Measurements from ENCODE around the gene UBLCP1.

The UBLCP1 gene, protein sequence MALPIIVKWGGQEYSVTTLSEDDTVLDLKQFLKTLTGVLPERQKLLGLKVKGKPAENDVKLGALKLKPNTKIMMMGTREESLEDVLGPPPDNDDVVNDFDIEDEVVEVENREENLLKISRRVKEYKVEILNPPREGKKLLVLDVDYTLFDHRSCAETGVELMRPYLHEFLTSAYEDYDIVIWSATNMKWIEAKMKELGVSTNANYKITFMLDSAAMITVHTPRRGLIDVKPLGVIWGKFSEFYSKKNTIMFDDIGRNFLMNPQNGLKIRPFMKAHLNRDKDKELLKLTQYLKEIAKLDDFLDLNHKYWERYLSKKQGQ

DNA sequence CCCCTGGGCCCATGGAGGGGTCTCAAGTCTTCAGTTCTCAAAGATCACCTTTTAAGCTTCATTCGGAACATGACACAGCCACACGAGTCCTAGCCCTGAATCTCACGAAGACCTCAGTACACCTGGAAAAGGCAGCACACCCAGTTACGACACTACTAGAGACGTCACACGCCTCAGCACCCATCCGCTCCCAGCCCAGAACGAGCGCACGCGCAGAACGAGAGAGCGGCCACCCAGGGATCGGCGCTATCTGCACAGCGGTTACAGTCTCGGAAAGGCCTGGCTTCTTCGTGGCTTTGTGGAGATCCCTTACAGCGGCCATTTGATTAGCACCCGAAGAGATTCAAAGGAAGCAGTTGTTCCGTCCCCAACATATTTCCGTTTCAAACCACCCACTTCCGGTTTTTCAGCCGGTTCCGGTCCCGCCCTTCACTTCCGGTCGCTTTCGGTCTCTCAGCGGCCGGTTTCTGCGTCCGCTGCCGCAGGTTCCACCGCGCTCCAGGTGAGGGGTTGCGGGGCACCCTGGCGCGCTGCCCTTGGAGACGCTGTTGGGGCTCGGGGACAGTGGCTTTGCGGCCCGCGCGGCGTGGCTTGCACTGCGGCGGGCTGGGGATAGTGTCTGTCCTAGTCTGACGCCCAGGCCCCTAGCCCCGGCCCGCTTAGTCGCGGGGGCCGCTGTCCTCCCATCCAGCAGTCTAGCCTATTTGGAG is at the start of gene UBLCP1:
Gene UBLCP1 (plus strand): TSS at position 432 of the 710 bp plus-strand sequence. CDS start 5,626 bp downstream, outside the sequence.
- H3K4me3 ChIP-seq (ENCODE audit: low read depth, low read length), result peak within 1 kb of the TSS; percentile 83
- peak; percentile 48 for DNase-seq (ENCODE audit: low read depth)
- TF ChIP-seq, protein P1, sequence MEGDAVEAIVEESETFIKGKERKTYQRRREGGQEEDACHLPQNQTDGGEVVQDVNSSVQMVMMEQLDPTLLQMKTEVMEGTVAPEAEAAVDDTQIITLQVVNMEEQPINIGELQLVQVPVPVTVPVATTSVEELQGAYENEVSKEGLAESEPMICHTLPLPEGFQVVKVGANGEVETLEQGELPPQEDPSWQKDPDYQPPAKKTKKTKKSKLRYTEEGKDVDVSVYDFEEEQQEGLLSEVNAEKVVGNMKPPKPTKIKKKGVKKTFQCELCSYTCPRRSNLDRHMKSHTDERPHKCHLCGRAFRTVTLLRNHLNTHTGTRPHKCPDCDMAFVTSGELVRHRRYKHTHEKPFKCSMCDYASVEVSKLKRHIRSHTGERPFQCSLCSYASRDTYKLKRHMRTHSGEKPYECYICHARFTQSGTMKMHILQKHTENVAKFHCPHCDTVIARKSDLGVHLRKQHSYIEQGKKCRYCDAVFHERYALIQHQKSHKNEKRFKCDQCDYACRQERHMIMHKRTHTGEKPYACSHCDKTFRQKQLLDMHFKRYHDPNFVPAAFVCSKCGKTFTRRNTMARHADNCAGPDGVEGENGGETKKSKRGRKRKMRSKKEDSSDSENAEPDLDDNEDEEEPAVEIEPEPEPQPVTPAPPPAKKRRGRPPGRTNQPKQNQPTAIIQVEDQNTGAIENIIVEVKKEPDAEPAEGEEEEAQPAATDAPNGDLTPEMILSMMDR (IDR thresholded peaks at IDR 0.05; ENCODE audit: control insufficient read depth, extremely low read depth, insufficient read depth), result no peak

DNA sequence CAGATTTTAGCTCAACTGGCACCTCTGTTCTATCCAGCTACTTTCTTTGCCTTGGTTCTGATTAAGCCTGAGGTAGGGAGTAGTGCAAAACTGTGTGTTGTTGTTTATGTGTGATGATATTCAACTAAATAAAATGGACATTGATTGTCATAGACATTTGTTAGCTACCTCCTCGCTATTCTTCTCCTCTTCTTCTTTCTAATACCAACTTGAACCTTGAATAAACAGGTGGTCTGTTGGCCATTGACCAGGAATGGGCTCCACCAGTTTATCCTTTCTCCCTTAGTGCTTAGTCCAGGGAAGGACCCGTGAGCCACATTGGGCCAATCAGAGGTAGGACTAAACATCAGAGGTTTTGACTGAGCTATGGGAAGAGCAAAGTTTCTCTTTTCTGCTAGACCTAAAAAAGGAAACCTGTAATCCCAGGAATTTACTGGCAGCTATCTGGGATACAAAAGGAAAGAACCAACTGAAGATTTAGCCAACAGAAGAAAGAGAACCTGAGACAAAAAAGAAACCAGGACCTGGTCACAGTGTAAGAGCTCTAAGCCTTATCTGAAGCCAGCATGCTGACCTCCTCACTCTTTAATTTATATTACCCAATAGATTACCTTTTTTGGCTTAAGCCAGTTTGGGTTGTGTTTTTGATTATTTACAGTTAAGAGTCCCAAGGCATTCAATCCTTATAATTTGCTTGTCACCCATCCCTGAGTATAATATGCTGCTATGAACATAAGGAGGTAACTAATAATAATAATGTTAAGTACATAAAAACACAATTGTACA is 48.4 kb upstream of the UBLCP1 start:
- no peak for DNase-seq (ENCODE audit: low read depth)
- TF ChIP-seq, protein P1 (IDR thresholded peaks at IDR 0.05; ENCODE audit: control insufficient read depth, extremely low read depth, insufficient read depth), result no peak
- H3K4me3 ChIP-seq (ENCODE audit: low read depth, low read length), result no peak overlapping the region

DNA sequence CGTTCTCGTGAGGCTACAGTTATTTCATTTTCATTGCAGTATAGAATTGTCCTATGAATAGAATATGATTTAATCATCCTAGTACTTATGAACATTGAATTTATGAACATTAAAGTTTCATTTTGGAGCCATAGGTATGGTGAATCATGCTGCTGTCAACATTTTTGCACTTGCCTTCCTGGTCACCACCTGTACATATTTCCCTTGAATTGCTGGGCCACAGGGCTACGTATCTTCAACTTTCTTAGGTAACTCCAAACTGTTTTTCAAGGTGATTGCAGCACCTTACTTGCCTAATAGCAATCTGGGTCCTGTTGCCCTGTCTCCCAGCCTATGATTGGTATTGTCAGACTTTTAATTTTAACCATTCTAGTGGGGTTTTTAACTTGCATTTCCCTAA is 47.2 kb upstream of the UBLCP1 start:
- DNase-seq (ENCODE audit: low read depth), result no peak
- TF ChIP-seq, protein P1 (IDR thresholded peaks at IDR 0.05; ENCODE audit: control insufficient read depth, extremely low read depth, insufficient read depth), result no peak
- no peak overlapping the region for H3K4me3 ChIP-seq (ENCODE audit: low read depth, low read length)

- TF ChIP-seq, protein P1 (IDR thresholded peaks at IDR 0.05; ENCODE audit: control insufficient read depth, extremely low read depth, insufficient read depth), result no peak
- no peak overlapping the region for H3K4me3 ChIP-seq (ENCODE audit: low read depth, low read length)
- DNase-seq (ENCODE audit: low read depth), result no peak
Measured at GRCh38 chr5:159216454-159216853, 46.6 kb upstream of the UBLCP1 start.

- no peak overlapping the region for H3K4me3 ChIP-seq (ENCODE audit: low read depth, low read length)
- TF ChIP-seq, protein P1 (IDR thresholded peaks at IDR 0.05; ENCODE audit: control insufficient read depth, extremely low read depth, insufficient read depth), result no peak
- DNase-seq (ENCODE audit: low read depth), result no peak
Measured at GRCh38 chr5:159217236-159217635, 45.9 kb upstream of the UBLCP1 start.

DNA sequence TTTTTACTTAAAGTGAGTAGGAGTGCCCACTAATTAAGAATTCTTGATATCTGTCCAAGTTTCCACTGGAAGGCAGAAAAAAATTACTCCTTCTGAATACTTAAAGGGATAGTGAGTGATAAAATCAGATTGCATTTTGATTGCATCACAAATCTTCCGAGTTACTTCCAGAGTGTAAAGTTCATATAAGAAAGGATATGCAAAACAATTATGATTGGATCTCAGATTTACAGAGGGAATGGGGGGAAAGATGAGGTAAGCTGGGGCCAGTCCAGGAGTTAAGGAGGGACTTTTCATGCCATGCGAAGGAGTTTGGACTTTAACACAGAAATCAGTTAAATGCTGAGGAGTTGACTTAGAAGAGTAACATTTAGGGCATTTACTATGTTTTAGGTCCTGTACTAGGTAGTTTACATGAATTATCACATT is 44.5 kb upstream of the UBLCP1 start:
- TF ChIP-seq, protein P1 (IDR thresholded peaks at IDR 0.05; ENCODE audit: control insufficient read depth, extremely low read depth, insufficient read depth), result no peak
- DNase-seq (ENCODE audit: low read depth), result no peak
- no peak overlapping the region for H3K4me3 ChIP-seq (ENCODE audit: low read depth, low read length)
